ENCODE results near the gene C11orf91.

- TF ChIP-seq CTCF (IDR thresholded peaks at IDR 0.05): no peak
- no peak for TF ChIP-seq ATF1 (CRISPR knock-in tag; IDR thresholded peaks at IDR 0.05)
- TF ChIP-seq ETV6 (CRISPR knock-in tag; IDR thresholded peaks at IDR 0.05): no peak
- no peak for TF ChIP-seq MLX (CRISPR knock-in tag; IDR thresholded peaks at IDR 0.05)
- no peak for TF ChIP-seq NFE2L1 (CRISPR knock-in tag; IDR thresholded peaks at IDR 0.05)
- TF ChIP-seq HMGXB4 (CRISPR knock-in tag; IDR thresholded peaks at IDR 0.05): no peak
- TF ChIP-seq MAX (CRISPR knock-in tag; IDR thresholded peaks at IDR 0.05): no peak
- TF ChIP-seq CBFB (CRISPR knock-in tag; IDR thresholded peaks at IDR 0.05; ENCODE audit: low read depth): no peak
Observed at GRCh38 chr11:33655842-33656600, 44.6 kb downstream of the C11orf91 start.
